Smooth muscle cell of the brain vasculature (primary cell): Measurements from ENCODE around the gene ADSS1.

Source experiments
- DNase-seq: peaks from one replicate; pipeline ENCODE4 v3.0.0-alpha.2; 2012; ENCODE audit warnings: low read depth, low spot score

Gene ADSS1

GRCh38 chr14:104700225-104700651, 23.8 kb upstream of the ADSS1 start:
- no peak for DNase-seq

- no peak for DNase-seq
These were observed 23.2 kb upstream of the ADSS1 start for GRCh38 chr14:104700747-104701217.

GRCh38 chr14:104701383-104702076, 22.5 kb upstream of the ADSS1 start:
- no peak for DNase-seq

GRCh38 chr14:104702106-104702505, 21.9 kb upstream of the ADSS1 start:
- no peak for DNase-seq

GRCh38 chr14:104702673-104703072, 21.4 kb upstream of the ADSS1 start:
- no peak for DNase-seq

- no peak for DNase-seq
These were observed 20.8 kb upstream of the ADSS1 start for GRCh38 chr14:104703269-104703668.

- DNase-seq, result no peak
These were observed 19.8 kb upstream of the ADSS1 start for GRCh38 chr14:104704252-104704651.

GRCh38 chr14:104705340-104706047, 18.5 kb upstream of the ADSS1 start:
- no peak for DNase-seq

- DNase-seq, result no peak
These were observed 17.1 kb upstream of the ADSS1 start for GRCh38 chr14:104706733-104707607.

- no peak for DNase-seq
These were observed 16.1 kb upstream of the ADSS1 start for GRCh38 chr14:104707608-104708595.

- no peak for DNase-seq
These were observed 15.3 kb upstream of the ADSS1 start for GRCh38 chr14:104708606-104709268.

- DNase-seq, result no peak
These were observed 14.5 kb upstream of the ADSS1 start for GRCh38 chr14:104709387-104710039.

- DNase-seq, result no peak
These were observed 13.8 kb upstream of the ADSS1 start for GRCh38 chr14:104710071-104710735.

GRCh38 chr14:104712881-104713734, 10.9 kb upstream of the ADSS1 start:
- DNase-seq, result no peak

- DNase-seq, result no peak
These were observed 10.0 kb upstream of the ADSS1 start for GRCh38 chr14:104714066-104714465.

GRCh38 chr14:104714681-104715080, 9.3 kb upstream of the ADSS1 start:
- no peak for DNase-seq

- DNase-seq, result no peak
These were observed 8.6 kb upstream of the ADSS1 start for GRCh38 chr14:104715416-104715815.

- DNase-seq, result no peak
These were observed 8.2 kb upstream of the ADSS1 start for GRCh38 chr14:104715871-104716270.
